Mesendoderm (in vitro differentiated cells): ENCODE data around the gene CTH.
"Not testable (repeated sequence)": the region's sequence is repeated elsewhere in the genome, so short reads cannot be mapped to it uniquely, and the experiment has no call there.

Source experiments
- DNase-seq: peaks from one replicate; pipeline ENCODE4 v3.0.0; 2013
- H2AK5ac ChIP-seq: 2 replicates; pipeline ENCODE4 v1.6.1; 2013; ENCODE audit warnings: low read length, inconsistent platforms
- H2BK120ac ChIP-seq: 2 replicates; pipeline ENCODE4 v1.6.1; 2013; ENCODE audit warnings: low read depth, mild to moderate bottlenecking, low read length, moderate library complexity, mixed read lengths
- H2BK15ac ChIP-seq: replicated peaks from 2 replicates; pipeline ENCODE4 v1.6.1; 2013; ENCODE audit warnings: low read depth, mild to moderate bottlenecking, moderate library complexity
- H2BK5ac ChIP-seq: 2 replicates; pipeline ENCODE4 v1.6.1; 2013; ENCODE audit warnings: low read length, inconsistent platforms
- H3K18ac ChIP-seq: 2 replicates; pipeline ENCODE4 v1.6.1; 2013; ENCODE audit warnings: mild to moderate bottlenecking, low read length, mixed read lengths
- H3K23ac ChIP-seq: one replicate; pipeline ENCODE4 v1.6.1; 2013; ENCODE audit warnings: low read length
- H3K27ac ChIP-seq: 2 replicates; pipeline ENCODE4 v1.5.1; 2013; ENCODE audit warnings: low read depth, mild to moderate bottlenecking, inconsistent platforms, low read length, moderate library complexity
- H3K27me3 ChIP-seq: 2 replicates; pipeline ENCODE4 v1.6.1; 2013; ENCODE audit warnings: low read length, control low read depth, mild to moderate bottlenecking, inconsistent platforms; ENCODE audit not compliant: insufficient read depth, poor library complexity
- H3K36me3 ChIP-seq: 2 replicates; pipeline ENCODE4 v1.6.1; 2013; ENCODE audit warnings: low read length, inconsistent platforms; ENCODE audit not compliant: control insufficient read depth, insufficient read depth
- H3K4ac ChIP-seq: one replicate; pipeline ENCODE4 v1.6.1; 2013; ENCODE audit warnings: low read depth, mild to moderate bottlenecking, low read length, moderate library complexity
- H3K4me1 ChIP-seq: 2 replicates; pipeline ENCODE4 v1.6.1; 2013; ENCODE audit warnings: low read depth, low read length, inconsistent platforms; ENCODE audit not compliant: control insufficient read depth
- H3K4me2 ChIP-seq: 2 replicates; pipeline ENCODE4 v1.6.1; 2013; ENCODE audit warnings: low read length
- H3K4me3 ChIP-seq: 2 replicates; pipeline ENCODE4 v1.5.1; 2013; ENCODE audit warnings: mild to moderate bottlenecking, low read length
- H3K56ac ChIP-seq: one replicate; pipeline ENCODE4 v1.6.1; 2013; ENCODE audit warnings: low read length
- H3K79me1 ChIP-seq: 2 replicates; pipeline ENCODE4 v1.6.1; 2013; ENCODE audit warnings: low read length, inconsistent platforms
- H3K79me2 ChIP-seq: 2 replicates; pipeline ENCODE4 v1.6.1; 2013; ENCODE audit warnings: mild to moderate bottlenecking, low read length; ENCODE audit not compliant: control insufficient read depth, insufficient read depth
- H3K9ac ChIP-seq: 2 replicates; pipeline ENCODE4 v1.6.1; 2013; ENCODE audit warnings: low read length, inconsistent platforms
- H4K5ac ChIP-seq: one replicate; pipeline ENCODE4 v1.6.1; 2013; ENCODE audit warnings: low read length
- H4K8ac ChIP-seq: one replicate; pipeline ENCODE4 v1.6.1; 2013; ENCODE audit warnings: low read depth, mild to moderate bottlenecking, control low read depth, low read length, moderate library complexity
- WGBS: extraction: QIAGEN DNeasy Blood & Tissue Kit; methylation state at CpG from one replicate; pipeline ENCODE4 v1.1.7; 2013; ENCODE audit warnings: low lambda C conversion rate, missing lambda C conversion rate; ENCODE audit not compliant: insufficient coverage; ENCODE audit errors: extremely low coverage; 5-methylcytosine and 5-hydroxymethylcytosine counted together

Gene CTH

DNA sequence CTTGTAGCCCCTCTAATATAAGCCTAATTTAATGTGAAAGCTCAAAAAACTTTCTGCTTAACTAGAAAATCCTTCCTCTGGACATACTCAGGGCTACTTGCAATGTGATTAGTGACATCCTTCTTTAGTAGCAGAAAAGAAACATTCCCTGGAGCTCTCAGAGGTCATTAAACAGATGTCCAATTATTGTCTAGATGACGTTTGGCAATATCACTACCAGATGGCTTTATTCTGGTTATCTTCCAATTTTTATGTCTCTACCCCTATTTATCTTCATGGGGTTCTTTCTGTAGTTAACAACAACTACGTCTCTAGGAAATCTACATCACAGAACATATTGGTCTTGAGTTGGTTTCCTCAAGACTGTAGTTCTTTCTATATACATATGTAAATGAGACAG, 44.2 kb downstream of the CTH start:
- no peak for DNase-seq
- Histone ChIP-seq H3K36me3 (no peaks in the 10 kb centered on the region), H2AK5ac (no peak overlapping the region), H3K56ac (no peak overlapping the region), H4K5ac (no peak overlapping the region), H3K4me1 (peaks cover 5% of the 10 kb centered on the region), H3K23ac (no peak overlapping the region), H2BK120ac (no peak overlapping the region), H3K4me3 (no peak overlapping the region), H3K4me2 (no peak overlapping the region), H3K79me1 (no peaks in the 10 kb centered on the region), H3K27ac (no peak overlapping the region), H3K27me3 (no peaks in the 10 kb centered on the region), H3K4ac (no peak overlapping the region), H3K18ac (no peak overlapping the region), H3K9ac (no peak overlapping the region), H4K8ac (no peak overlapping the region), H3K79me2 (no peaks in the 10 kb centered on the region), H2BK5ac (no peak overlapping the region), H2BK15ac (no peak overlapping the region)
- no CpG with 5 or more reads among the region's 2 CpGs for WGBS

DNA sequence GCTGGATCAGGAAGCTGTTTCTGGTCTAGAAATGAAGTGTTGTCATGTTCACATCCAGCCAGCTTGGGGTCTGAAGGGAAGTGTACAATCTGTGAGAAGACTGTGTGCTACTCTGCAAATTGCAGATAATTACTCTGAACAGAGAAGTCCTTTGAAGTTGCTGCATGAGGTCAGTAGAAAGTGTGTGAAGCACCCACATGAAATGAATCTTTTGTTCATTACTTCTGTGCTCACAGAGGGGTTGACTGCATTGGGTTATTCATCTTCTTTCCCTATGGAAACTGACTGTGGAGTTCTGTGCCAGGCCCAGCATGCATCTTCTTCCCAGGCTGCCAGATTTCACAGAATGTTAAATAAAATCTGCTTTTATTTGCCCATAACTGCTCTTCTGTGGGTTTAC, 47.1 kb downstream of the CTH start:
- Histone ChIP-seq H3K79me1 (no peaks in the 10 kb centered on the region), H3K36me3 (no peaks in the 10 kb centered on the region), H2BK15ac (no peak overlapping the region), H3K4ac (peak overlapping the region; percentile 20), H3K23ac (no peak overlapping the region), H2BK5ac (no peak overlapping the region), H2BK120ac (peak overlapping the region; percentile 12), H3K27ac (no peak overlapping the region), H3K18ac (no peak overlapping the region), H3K56ac (peak overlapping the region; percentile 46), H3K27me3 (no peaks in the 10 kb centered on the region), H3K9ac (no peak overlapping the region), H3K79me2 (no peaks in the 10 kb centered on the region), H4K5ac (peak overlapping the region; percentile 49), H3K4me3 (no peak overlapping the region), H3K4me2 (no peak overlapping the region), H3K4me1 (peaks cover 8% of the 10 kb centered on the region), H4K8ac (no peak overlapping the region), H2AK5ac (no peak overlapping the region)
- DNase-seq, result no peak

DNA sequence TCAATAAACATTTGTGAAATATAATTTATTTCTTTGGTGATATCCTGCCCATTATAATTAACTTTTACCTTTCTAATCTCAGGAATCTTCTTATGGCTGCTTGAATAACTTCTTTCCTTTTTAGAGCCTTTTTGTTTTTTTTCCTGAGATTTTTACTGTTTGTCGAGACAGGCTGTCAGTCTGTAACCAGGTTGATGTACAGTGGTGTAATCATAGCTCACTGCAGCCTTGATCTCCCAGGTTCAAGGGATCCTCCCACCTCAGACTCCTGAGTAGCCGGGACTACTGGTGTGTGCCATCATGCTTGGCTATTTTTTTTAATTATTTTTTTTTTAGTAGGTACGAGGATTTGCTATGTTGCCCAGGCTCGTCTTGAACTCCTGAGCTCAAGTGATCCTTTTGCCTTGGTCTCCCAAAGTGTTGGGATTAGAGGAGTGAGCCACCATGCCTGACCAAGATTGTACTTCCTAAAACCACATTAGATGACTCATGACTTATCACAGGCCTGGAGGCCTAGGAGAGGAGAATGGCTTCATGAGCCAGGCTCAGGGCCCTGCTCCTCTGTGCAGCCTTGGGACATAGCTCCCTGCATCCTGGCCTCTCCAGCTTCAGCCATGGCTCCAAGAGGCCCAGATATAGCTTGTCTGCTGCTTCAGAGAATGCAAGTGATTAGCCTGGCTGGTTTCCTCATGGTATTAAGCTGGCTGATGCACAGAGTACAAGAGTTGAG, 48.6 kb downstream of the CTH start:
- Histone ChIP-seq H3K27me3 (no peaks in the 10 kb centered on the region), H4K8ac (no peak overlapping the region), H4K5ac (peak overlapping the region; percentile 94), H3K9ac (no peak overlapping the region), H2BK5ac (peak overlapping the region; percentile 99), H2BK15ac (no peak overlapping the region), H2AK5ac (peak overlapping the region; percentile 98), H3K27ac (peak overlapping the region; percentile 22), H3K79me1 (no peaks in the 10 kb centered on the region), H3K36me3 (no peaks in the 10 kb centered on the region), H3K4me1 (peaks cover 8% of the 10 kb centered on the region), H3K4me3 (no peak overlapping the region), H3K79me2 (no peaks in the 10 kb centered on the region), H3K23ac (no peak overlapping the region), H3K4me2 (no peak overlapping the region), H3K18ac (peak overlapping the region; percentile 95), H2BK120ac (peak overlapping the region; percentile 7), H3K56ac (peak overlapping the region; percentile 85), H3K4ac (peak overlapping the region; percentile 93)
- WGBS, result no CpG with 5 or more reads among the region's 4 CpGs
- DNase-seq, result peak; percentile 66

DNA sequence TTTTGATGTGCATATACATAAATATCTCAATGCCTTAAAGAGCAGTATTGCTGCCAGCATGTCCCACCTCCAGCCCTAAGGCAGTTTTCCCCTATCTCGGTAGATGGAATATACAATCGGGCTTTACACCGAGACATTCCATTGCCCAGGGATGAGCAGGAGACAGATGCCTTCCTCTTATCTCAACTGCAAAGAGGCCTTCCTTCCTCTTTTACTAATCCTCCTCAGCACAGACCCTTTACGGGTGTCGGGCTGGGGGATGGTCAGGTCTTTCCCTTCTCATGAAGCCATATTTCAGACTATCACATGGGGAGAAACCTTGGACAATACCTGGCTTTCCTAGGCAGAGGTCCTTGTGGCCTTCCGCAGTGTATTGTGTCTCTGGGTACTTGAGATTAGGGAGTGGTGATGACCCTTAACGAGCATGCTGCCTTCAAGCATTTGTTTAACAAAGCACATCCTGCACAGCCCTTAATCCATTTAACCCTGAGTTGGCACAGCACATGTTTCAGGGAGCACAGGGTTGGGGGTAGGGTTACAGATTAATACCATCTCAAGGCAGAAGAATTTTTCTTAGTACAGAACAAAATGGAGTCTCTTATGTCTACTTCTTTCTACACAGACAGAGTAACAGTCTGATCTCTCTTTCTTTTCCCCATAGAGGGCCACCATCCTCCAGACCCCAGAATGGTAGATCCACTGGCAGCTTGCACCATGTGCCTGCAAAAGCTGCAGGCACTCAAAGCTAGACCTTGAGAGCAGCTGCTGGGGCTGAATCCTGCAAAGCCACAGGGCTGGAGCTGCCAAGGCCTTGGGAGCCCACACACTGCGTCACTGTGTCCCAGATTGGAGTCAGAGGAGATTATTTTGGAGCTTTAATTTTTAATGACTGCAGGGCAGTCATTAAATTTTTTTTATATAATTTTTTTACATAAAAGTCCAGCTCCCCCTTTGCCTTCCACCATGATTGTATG, 50.0 kb downstream of the CTH start:
- H4K8ac ChIP-seq, result peak overlapping the region; percentile 96
- WGBS, result no CpG with 5 or more reads among the region's 8 CpGs
- H2BK15ac ChIP-seq, H3K4me1 ChIP-seq, H3K79me2 ChIP-seq, H4K5ac ChIP-seq, H3K23ac ChIP-seq, H3K4me3 ChIP-seq, H3K9ac ChIP-seq, H3K36me3 ChIP-seq, H3K4me2 ChIP-seq, H3K27me3 ChIP-seq, H3K79me1 ChIP-seq: not testable (repeated sequence)
- H2BK120ac ChIP-seq, result peak overlapping the region; percentile 92
- peak overlapping the region; percentile 72 for H3K18ac ChIP-seq
- peak overlapping the region; percentile 93 for H3K27ac ChIP-seq
- peak; percentile 81 for DNase-seq
- peak overlapping the region; percentile 83 for H3K4ac ChIP-seq
- H2AK5ac ChIP-seq, result peak overlapping the region; percentile 93
- H3K56ac ChIP-seq, result peak overlapping the region; percentile 88
- H2BK5ac ChIP-seq, result peak overlapping the region; percentile 99

DNA sequence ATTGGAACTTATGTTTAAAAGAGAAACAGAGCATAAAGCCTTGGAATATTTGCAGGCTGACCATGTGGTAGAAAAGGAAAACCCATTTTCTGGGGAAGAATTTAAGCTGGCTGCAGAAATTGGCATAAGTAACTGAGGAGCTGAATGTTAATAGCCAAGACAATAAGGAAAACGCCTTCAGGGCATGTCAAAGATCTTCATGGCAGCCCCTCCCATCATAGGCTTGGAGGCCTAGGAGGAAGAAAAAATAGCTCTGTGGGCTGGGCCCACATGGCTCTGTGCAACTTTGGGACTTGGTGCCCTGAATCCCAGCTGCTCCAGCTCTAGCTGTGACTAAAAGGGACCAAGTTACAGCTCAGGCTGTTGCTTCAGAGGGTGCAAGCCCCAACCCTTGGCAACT, 51.5 kb downstream of the CTH start:
- H3K79me1 ChIP-seq, result no peaks in the 10 kb centered on the region
- no peak overlapping the region for H3K56ac ChIP-seq
- no peak overlapping the region for H2BK120ac ChIP-seq
- no peaks in the 10 kb centered on the region for H3K27me3 ChIP-seq
- no CpG with 5 or more reads among the region's 1 CpG for WGBS
- H3K18ac ChIP-seq, result no peak overlapping the region
- no peak overlapping the region for H3K4ac ChIP-seq
- no peak overlapping the region for H3K23ac ChIP-seq
- no peak overlapping the region for H3K4me3 ChIP-seq
- no peaks in the 10 kb centered on the region for H3K36me3 ChIP-seq
- H3K4me2 ChIP-seq, result no peak overlapping the region
- no peak overlapping the region for H2BK15ac ChIP-seq
- H2AK5ac ChIP-seq, result no peak overlapping the region
- no peaks in the 10 kb centered on the region for H3K79me2 ChIP-seq
- H4K5ac ChIP-seq, result no peak overlapping the region
- no peak overlapping the region for H3K27ac ChIP-seq
- H3K9ac ChIP-seq, result no peak overlapping the region
- H2BK5ac ChIP-seq, result no peak overlapping the region
- H4K8ac ChIP-seq, result no peak overlapping the region
- peak; percentile 38 for DNase-seq
- peaks cover 8% of the 10 kb centered on the region for H3K4me1 ChIP-seq
